Right lobe of liver (tissue), 6 donors: ENCODE measurements around the gene ANKRD24. TPM values are rescaled to one million over a fixed set of nuclear protein-coding genes. Genes with fewer than 3 reads are reported as not detected.

Experiments
- ATAC-seq, 4 donors: fragments of 200-7000 bp; cut with Tn5 transposase; one replicate each; pipeline ENCODE4 v1.9.1; 2020; ENCODE audit warnings: mild to moderate bottlenecking in 4 of 4, moderate library complexity in 4 of 4
- DNase-seq, 3 donors: peaks; one replicate each; pipeline ENCODE4 v3.0.0-alpha.2; 2020
- H3K27ac ChIP-seq, 3 donors: fragments of 200-600 bp; one replicate each; pipeline ENCODE4 v1.8.0; 2022
- H3K27me3 ChIP-seq, 2 donors: fragments of 200-600 bp; one replicate each; pipeline ENCODE4 v1.8.0; 2022
- H3K36me3 ChIP-seq, 4 donors: fragments of 200-600 bp; sonication (generic) in 1 of 4; one replicate each; pipeline versions ENCODE4 v1.5.1 to v1.8.0; 2017 to 2022; ENCODE audit warnings: control low read depth in 1 of 4
- H3K4me1 ChIP-seq, 4 donors: fragments of 200-600 bp; sonication (generic) in 1 of 4; one replicate each; pipeline versions ENCODE4 v1.5.1 to v1.8.0; 2017 to 2022; ENCODE audit warnings: control low read depth in 1 of 4
- H3K4me3 ChIP-seq, 3 donors: fragments of 200-600 bp; one replicate each; pipeline ENCODE4 v1.8.0; 2022
- H3K9me3 ChIP-seq, 4 donors: fragments of 200-600 bp; sonication (generic) in 1 of 4; one replicate each; pipeline versions ENCODE4 v1.5.1 to v1.8.0; 2017 to 2022; ENCODE audit warnings: control low read depth in 1 of 4
- POLR2A ChIP-seq: fragments of 450-650 bp; IDR thresholded peaks from one replicate; pipeline ENCODE4 v1.6.1; 2017; ENCODE audit warnings: antibody characterized with exemption, mild to moderate bottlenecking
- WGBS: methylation state at CpG from one replicate; pipeline ENCODE4 v1.1.6; 2018; ENCODE audit warnings: low coverage, low lambda C conversion rate; ENCODE audit not compliant: insufficient coverage; ENCODE audit errors: missing lambda C conversion rate; 5-methylcytosine and 5-hydroxymethylcytosine counted together
- intact Hi-C, 2 donors: fragments of 100-400 bp; cut with DNase I; formaldehyde crosslinking; loops; one replicate each; pipeline versions ENCODE4 v1.11.2 to v1.14.1; 2022
- total RNA-seq, 6 experiments: library from RNA; depleted of rRNA in 2 of 6; stranded (reverse); fragments of >200 nt in 2 of 6; fragmentation: NEBNext Ultra II Directional in 3 of 6; extraction: Animal tissue kit (Norgen Biotek cat#: 25700) in 3 of 6; gene quantifications; one replicate each; pipeline versions ENCODE4 v1.1.0 to v1.2.4, GENCODE V29; 2016 to 2023
- TF ChIP-seq, protein P1 (sequence below), 4 donors: fragments of 200-600 bp in 3 of 4; fragments of 450-650 bp in 1 of 4; IDR thresholded peaks; one replicate each; pipeline versions ENCODE4 v1.5.1 to v1.8.0; 2016 to 2022; ENCODE audit warnings: antibody characterized with exemption in 4 of 4, mild to moderate bottlenecking in 2 of 4
- donor health status: DM: no; HTN: yes; CAD: no.
- donor health status: DM: no; HTN: no; CAD: no.
- donor health status: DM: no; HTN: no; CAD: no.
- donor health status: DM: no; HTN: yes; CAD: no.
- donor health status: DM: no; HTN: yes; CAD: no.

Gene ANKRD24
- total RNA-seq, 6 experiments from 2014 or later = 1.2 to 4.8 (median 2.7) TPM

DNA sequence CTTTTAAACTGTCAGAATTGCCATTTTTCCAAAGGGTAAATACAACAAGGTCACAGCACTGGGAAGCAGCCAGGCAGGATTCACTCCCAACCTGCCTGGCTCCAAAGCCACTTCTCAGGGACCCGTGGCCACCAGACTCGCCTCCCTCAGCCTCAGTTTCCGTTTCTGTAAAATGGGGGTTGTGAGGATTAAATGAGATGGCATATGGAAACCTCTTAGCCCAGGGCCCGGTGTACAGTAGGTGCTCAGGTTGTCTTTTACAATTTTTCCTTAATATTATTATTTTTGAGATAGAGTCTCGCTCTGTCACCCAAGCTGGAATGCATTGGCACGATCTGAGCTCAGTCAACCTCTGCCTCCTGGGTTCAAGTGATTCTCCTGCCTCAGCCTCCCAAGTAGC is 74.5 kb downstream of the ANKRD24 start:
- no peak for DNase-seq
- no peaks in the 10 kb centered on the region for H3K27me3 ChIP-seq
- no peak overlapping the region for H3K27ac ChIP-seq
- WGBS = 81% methylated on average over 6 of the region's 6 CpGs
- intact Hi-C loops = no loop called here
- no peaks in the 10 kb centered on the region for H3K4me1 ChIP-seq
- ATAC-seq = no peak
- no peak for TF ChIP-seq POLR2A
- TF ChIP-seq, protein P1, sequence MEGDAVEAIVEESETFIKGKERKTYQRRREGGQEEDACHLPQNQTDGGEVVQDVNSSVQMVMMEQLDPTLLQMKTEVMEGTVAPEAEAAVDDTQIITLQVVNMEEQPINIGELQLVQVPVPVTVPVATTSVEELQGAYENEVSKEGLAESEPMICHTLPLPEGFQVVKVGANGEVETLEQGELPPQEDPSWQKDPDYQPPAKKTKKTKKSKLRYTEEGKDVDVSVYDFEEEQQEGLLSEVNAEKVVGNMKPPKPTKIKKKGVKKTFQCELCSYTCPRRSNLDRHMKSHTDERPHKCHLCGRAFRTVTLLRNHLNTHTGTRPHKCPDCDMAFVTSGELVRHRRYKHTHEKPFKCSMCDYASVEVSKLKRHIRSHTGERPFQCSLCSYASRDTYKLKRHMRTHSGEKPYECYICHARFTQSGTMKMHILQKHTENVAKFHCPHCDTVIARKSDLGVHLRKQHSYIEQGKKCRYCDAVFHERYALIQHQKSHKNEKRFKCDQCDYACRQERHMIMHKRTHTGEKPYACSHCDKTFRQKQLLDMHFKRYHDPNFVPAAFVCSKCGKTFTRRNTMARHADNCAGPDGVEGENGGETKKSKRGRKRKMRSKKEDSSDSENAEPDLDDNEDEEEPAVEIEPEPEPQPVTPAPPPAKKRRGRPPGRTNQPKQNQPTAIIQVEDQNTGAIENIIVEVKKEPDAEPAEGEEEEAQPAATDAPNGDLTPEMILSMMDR (IDR thresholded peaks at IDR 0.05) = no peak
- no peaks in the 10 kb centered on the region for H3K9me3 ChIP-seq
- H3K4me3 ChIP-seq = no peak overlapping the region
- H3K36me3 ChIP-seq = peaks cover 0 to 80% (median 22%) of the 10 kb centered on the region in 4 donors

- WGBS = 80% methylated on average over 1 of the region's 28 CpGs
- no peak overlapping the region for H3K27ac ChIP-seq
- intact Hi-C loops = no loop called here
- H3K4me1 ChIP-seq = no peaks in the 10 kb centered on the region
- H3K9me3 ChIP-seq = no peaks in the 10 kb centered on the region
- H3K36me3 ChIP-seq = peaks cover 0 to 79% (median 22%) of the 10 kb centered on the region in 4 donors
- ATAC-seq (peak in 2 of 4 donors; percentile 16 to 17), DNase-seq (no peak)
- TF ChIP-seq POLR2A = no peak
- TF ChIP-seq, protein P1 (IDR thresholded peaks at IDR 0.05) = no peak
- no peak overlapping the region for H3K4me3 ChIP-seq
- no peaks in the 10 kb centered on the region for H3K27me3 ChIP-seq
These were observed 75.7 kb downstream of the ANKRD24 start for GRCh38 chr19:4258181-4258580.

DNA sequence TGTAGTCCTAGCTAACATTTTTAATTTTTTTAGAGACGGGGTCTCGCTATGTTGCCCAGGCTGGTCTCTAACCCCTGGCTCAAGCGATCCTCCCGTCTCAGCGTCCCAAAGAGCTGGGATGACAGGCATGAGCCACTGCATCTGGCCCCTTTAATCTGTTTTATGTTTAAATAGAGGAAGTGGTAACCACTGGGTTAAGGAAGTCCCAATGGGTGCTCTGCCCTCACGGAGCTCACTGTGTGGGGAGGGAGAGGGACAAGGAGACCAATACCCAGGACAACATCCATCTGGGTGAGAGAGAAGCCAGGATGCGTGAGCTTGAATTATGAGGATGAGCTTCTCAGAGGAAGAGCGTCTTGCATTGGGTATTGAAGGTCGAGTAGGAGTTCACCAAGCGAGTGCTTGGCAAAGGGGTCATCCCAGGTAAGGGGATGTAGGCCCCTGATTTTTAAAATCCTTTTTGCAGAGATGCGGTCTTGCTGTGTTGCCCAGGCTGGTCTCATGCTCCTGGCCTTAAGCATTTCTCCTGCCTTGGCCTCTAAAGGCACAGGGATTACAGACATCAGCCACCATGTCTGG is 78.2 kb downstream of the ANKRD24 start:
- H3K27ac ChIP-seq = no peak overlapping the region
- DNase-seq (no peak), ATAC-seq (peak in 1 of 4 donors; percentile 23)
- intact Hi-C loops = loop anchor here in 1 of 2 donors (10.0 kb wide), 1 partner anchor 234 kb away; no protein-coding TSS in a partner anchor
- no peaks in the 10 kb centered on the region for H3K9me3 ChIP-seq
- 87% methylated on average over 7 of the region's 11 CpGs for WGBS
- no peak for TF ChIP-seq POLR2A
- TF ChIP-seq, protein P1 (IDR thresholded peaks at IDR 0.05) = no peak
- H3K4me3 ChIP-seq = no peak overlapping the region
- no peaks in the 10 kb centered on the region for H3K4me1 ChIP-seq
- H3K36me3 ChIP-seq = peaks cover 0 to 67% (median 9%) of the 10 kb centered on the region in 4 donors
- no peaks in the 10 kb centered on the region for H3K27me3 ChIP-seq

- WGBS = 60% methylated on average over 4 of the region's 4 CpGs
- intact Hi-C loops = loop anchor here in 1 of 2 donors (5.0 to 10.0 kb wide), 2 partner anchors 97 to 230 kb away; no protein-coding TSS in a partner anchor
- no peak overlapping the region for H3K27ac ChIP-seq
- no peak overlapping the region for H3K4me3 ChIP-seq
- H3K27me3 ChIP-seq = no peaks in the 10 kb centered on the region
- peaks cover 0 to 21% (median 8%) of the 10 kb centered on the region in 4 donors for H3K4me1 ChIP-seq
- peaks cover 0 to 50% (median 5%) of the 10 kb centered on the region in 4 donors for H3K36me3 ChIP-seq
- ATAC-seq = no peak
- no peak for DNase-seq
- TF ChIP-seq, protein P1 (IDR thresholded peaks at IDR 0.05) = no peak
- no peak for TF ChIP-seq POLR2A
- no peaks in the 10 kb centered on the region for H3K9me3 ChIP-seq
These were observed 82.3 kb downstream of the ANKRD24 start for GRCh38 chr19:4264812-4265211.
